ENCODE data around the gene SEL1L3.
"Not testable (repeated sequence)": the region's sequence is repeated elsewhere in the genome, so short reads cannot be mapped to it uniquely, and the experiment has no call there.

SEL1L3 gene

DNA sequence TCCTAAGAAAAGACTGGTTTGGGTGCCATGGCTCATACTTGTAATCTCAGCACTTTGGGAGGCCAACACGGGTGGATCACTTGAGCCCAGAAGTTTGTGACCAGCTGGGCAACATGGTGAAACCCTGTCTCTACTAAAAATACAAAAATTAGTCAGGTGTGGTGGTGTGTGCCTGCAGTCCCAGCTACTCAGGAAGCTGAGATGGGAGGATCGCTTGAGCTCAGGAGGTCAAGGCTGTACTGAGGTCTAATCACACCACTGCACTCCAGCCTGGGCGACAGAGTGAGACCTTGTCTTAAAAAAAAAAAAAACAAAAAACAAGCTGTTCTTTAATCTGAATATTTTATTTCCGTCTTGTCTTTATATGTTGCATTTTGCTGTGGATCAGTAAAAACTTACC lies 3.6 kb upstream of the SEL1L3 start:
- not testable (repeated sequence) for H3K4me3 ChIP-seq (ENCODE audit: low read depth in 1 of 5, low read length in 5 of 5); H3K27me3 ChIP-seq (ENCODE audit: control insufficient read depth in 5 of 5, insufficient read depth in 4 of 5, low read length in 5 of 5); H3K36me3 ChIP-seq (ENCODE audit: control insufficient read depth in 5 of 5, insufficient read depth in 5 of 5, low read length in 5 of 5); H3K9me3 ChIP-seq (ENCODE audit: control insufficient read depth in 5 of 5, low read length in 5 of 5); H3K9ac ChIP-seq (ENCODE audit: low read length in 5 of 5); H3K27ac ChIP-seq (ENCODE audit: low read depth, low read length)
- H3K4me1 ChIP-seq (ENCODE audit: control insufficient read depth in 5 of 5, insufficient read depth in 5 of 5, low read length in 5 of 5) = peaks cover 0 to 16% (median 11%) of the 10 kb centered on the region in 5 donors

- H3K36me3 ChIP-seq (ENCODE audit: control insufficient read depth in 5 of 5, insufficient read depth in 5 of 5, low read length in 5 of 5) = no peaks in the 10 kb centered on the region
- peaks cover 0 to 24% (median 19%) of the 10 kb centered on the region in 5 donors for H3K4me1 ChIP-seq (ENCODE audit: control insufficient read depth in 5 of 5, insufficient read depth in 5 of 5, low read length in 5 of 5)
- no peaks in the 10 kb centered on the region for H3K9me3 ChIP-seq (ENCODE audit: control insufficient read depth in 5 of 5, low read length in 5 of 5)
- H3K27ac ChIP-seq (ENCODE audit: low read depth, low read length) = no peak overlapping the region
- no peak overlapping the region for H3K9ac ChIP-seq (ENCODE audit: low read length in 5 of 5)
- H3K27me3 ChIP-seq (ENCODE audit: control insufficient read depth in 5 of 5, insufficient read depth in 4 of 5, low read length in 5 of 5) = peaks cover 0 to 3% (median 0%) of the 10 kb centered on the region in 5 donors
- H3K4me3 ChIP-seq (ENCODE audit: low read depth in 1 of 5, low read length in 5 of 5) = no peak overlapping the region
Measured at GRCh38 chr4:25865586-25865985, 2.8 kb upstream of the SEL1L3 start.

- peaks cover 2 to 41% (median 30%) of the 10 kb centered on the region in 5 donors for H3K4me1 ChIP-seq (ENCODE audit: control insufficient read depth in 5 of 5, insufficient read depth in 5 of 5, low read length in 5 of 5)
- peak overlapping the region in 1 of 5 donors; percentile 50 for H3K4me3 ChIP-seq (ENCODE audit: low read depth in 1 of 5, low read length in 5 of 5)
- no peaks in the 10 kb centered on the region for H3K36me3 ChIP-seq (ENCODE audit: control insufficient read depth in 5 of 5, insufficient read depth in 5 of 5, low read length in 5 of 5)
- peaks cover 0 to 3% (median 0%) of the 10 kb centered on the region in 5 donors for H3K27me3 ChIP-seq (ENCODE audit: control insufficient read depth in 5 of 5, insufficient read depth in 4 of 5, low read length in 5 of 5)
- no peak overlapping the region for H3K9ac ChIP-seq (ENCODE audit: low read length in 5 of 5)
- H3K27ac ChIP-seq (ENCODE audit: low read depth, low read length) = no peak overlapping the region
- H3K9me3 ChIP-seq (ENCODE audit: control insufficient read depth in 5 of 5, low read length in 5 of 5) = no peaks in the 10 kb centered on the region
Measured at GRCh38 chr4:25863831-25864418, 1.1 kb upstream of the SEL1L3 start.

GRCh38 chr4:25863347-25863784 lies 578 bp upstream of the SEL1L3 start:
- no peaks in the 10 kb centered on the region for H3K9me3 ChIP-seq (ENCODE audit: control insufficient read depth in 5 of 5, low read length in 5 of 5)
- peaks cover 0 to 3% (median 0%) of the 10 kb centered on the region in 5 donors for H3K27me3 ChIP-seq (ENCODE audit: control insufficient read depth in 5 of 5, insufficient read depth in 4 of 5, low read length in 5 of 5)
- H3K9ac ChIP-seq (ENCODE audit: low read length in 5 of 5) = no peak overlapping the region
- no peaks in the 10 kb centered on the region for H3K36me3 ChIP-seq (ENCODE audit: control insufficient read depth in 5 of 5, insufficient read depth in 5 of 5, low read length in 5 of 5)
- H3K27ac ChIP-seq (ENCODE audit: low read depth, low read length) = no peak overlapping the region
- H3K4me1 ChIP-seq (ENCODE audit: control insufficient read depth in 5 of 5, insufficient read depth in 5 of 5, low read length in 5 of 5) = peaks cover 2 to 42% (median 30%) of the 10 kb centered on the region in 5 donors
- H3K4me3 ChIP-seq (ENCODE audit: low read depth in 1 of 5, low read length in 5 of 5) = peak overlapping the region; percentile 38 to 58 (median 45)

DNA sequence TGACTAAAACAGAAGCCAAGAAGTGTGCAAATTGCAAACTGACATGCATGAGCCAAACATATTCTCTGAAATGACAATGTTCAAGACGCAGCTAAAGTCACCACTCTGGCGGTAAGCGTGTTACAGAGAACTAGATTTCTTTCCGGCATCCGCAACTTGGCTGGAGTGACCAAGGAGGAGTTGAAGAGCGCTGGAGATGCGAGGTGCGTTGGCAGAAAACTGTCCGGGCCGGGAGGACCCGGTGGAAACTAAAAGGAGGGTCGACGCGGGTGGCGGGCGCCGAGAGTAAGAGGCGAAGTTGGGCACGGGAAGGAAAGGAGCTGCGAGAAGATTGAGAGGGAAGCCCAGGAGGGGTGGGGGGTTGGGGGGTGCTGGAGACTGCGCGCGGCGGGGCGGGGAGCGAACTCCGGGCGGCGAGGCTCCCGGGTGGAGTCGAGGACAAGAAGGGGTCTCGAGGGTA lies 807 bp downstream of the SEL1L3 start:
- peak overlapping the region; percentile 54 for H3K27ac ChIP-seq (ENCODE audit: low read depth, low read length)
- H3K27me3 ChIP-seq (ENCODE audit: control insufficient read depth in 5 of 5, insufficient read depth in 4 of 5, low read length in 5 of 5) = peaks cover 0 to 6% (median 3%) of the 10 kb centered on the region in 5 donors
- peak overlapping the region; percentile 49 to 69 (median 64) for H3K4me3 ChIP-seq (ENCODE audit: low read depth in 1 of 5, low read length in 5 of 5)
- H3K36me3 ChIP-seq (ENCODE audit: control insufficient read depth in 5 of 5, insufficient read depth in 5 of 5, low read length in 5 of 5) = no peaks in the 10 kb centered on the region
- peak overlapping the region in 3 of 5 donors; percentile 19 to 74 (median 64) for H3K9ac ChIP-seq (ENCODE audit: low read length in 5 of 5)
- H3K4me1 ChIP-seq (ENCODE audit: control insufficient read depth in 5 of 5, insufficient read depth in 5 of 5, low read length in 5 of 5) = peaks cover 2 to 52% (median 27%) of the 10 kb centered on the region in 5 donors
- no peaks in the 10 kb centered on the region for H3K9me3 ChIP-seq (ENCODE audit: control insufficient read depth in 5 of 5, low read length in 5 of 5)

DNA sequence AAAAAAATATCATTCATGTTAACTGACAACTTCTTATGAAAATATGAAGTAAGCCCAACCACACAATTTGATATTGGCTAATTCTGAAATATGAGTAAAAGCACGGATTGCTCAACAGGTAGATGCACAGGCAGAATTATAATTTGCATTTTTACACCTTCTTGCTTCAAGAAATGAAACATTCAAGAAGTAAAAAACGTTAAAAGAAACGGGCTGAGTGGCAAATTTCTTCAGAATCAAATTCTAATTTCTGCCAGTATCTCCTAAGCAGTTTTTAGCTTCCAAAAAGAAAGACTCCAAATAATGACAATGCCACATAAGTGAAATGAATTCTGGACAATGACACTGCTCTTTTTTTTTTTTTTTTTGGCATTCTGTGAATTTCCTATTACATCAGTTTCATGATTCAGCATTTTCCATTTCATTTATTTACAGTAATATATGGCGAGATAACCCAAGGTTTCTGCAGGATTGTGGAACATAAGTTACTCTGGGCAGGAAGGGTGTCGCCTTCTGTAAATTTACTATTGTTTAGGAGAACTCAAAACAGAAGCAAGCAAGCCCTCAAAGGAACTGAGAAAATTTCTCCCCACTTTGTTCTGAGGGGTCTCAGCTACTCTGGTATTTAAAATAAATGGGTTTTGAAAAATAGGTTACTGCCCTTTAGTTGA lies 1.4 kb downstream of the SEL1L3 start:
- Histone ChIP-seq H3K9ac (ENCODE audit: low read length in 5 of 5) (peak overlapping the region in 2 of 5 donors; percentile 19 to 74), H3K27ac (ENCODE audit: low read depth, low read length) (peak overlapping the region; percentile 54)

GRCh38 chr4:25860586-25861279 lies 2.1 kb downstream of the SEL1L3 start:
- H3K27ac ChIP-seq (ENCODE audit: low read depth, low read length) = peak overlapping the region; percentile 28
- no peak overlapping the region for H3K9ac ChIP-seq (ENCODE audit: low read length in 5 of 5)

More for the DNA sequence above, 1.4 kb downstream of the SEL1L3 start:
- H3K9me3 ChIP-seq (ENCODE audit: control insufficient read depth in 5 of 5, low read length in 5 of 5) = no peaks in the 10 kb centered on the region
- no peaks in the 10 kb centered on the region for H3K36me3 ChIP-seq (ENCODE audit: control insufficient read depth in 5 of 5, insufficient read depth in 5 of 5, low read length in 5 of 5)
- peak overlapping the region; percentile 49 to 69 (median 64) for H3K4me3 ChIP-seq (ENCODE audit: low read depth in 1 of 5, low read length in 5 of 5)
- peaks cover 0 to 6% (median 4%) of the 10 kb centered on the region in 5 donors for H3K27me3 ChIP-seq (ENCODE audit: control insufficient read depth in 5 of 5, insufficient read depth in 4 of 5, low read length in 5 of 5)
- H3K4me1 ChIP-seq (ENCODE audit: control insufficient read depth in 5 of 5, insufficient read depth in 5 of 5, low read length in 5 of 5) = peaks cover 2 to 58% (median 27%) of the 10 kb centered on the region in 5 donors

GRCh38 chr4:25859429-25860148 lies 3.2 kb downstream of the SEL1L3 start:
- Histone ChIP-seq H3K9ac (ENCODE audit: low read length in 5 of 5) (no peak overlapping the region), H3K4me3 (ENCODE audit: low read depth in 1 of 5, low read length in 5 of 5) (peak overlapping the region in 1 of 5 donors; percentile 12), H3K4me1 (ENCODE audit: control insufficient read depth in 5 of 5, insufficient read depth in 5 of 5, low read length in 5 of 5) (peaks cover 2 to 72% (median 27%) of the 10 kb centered on the region in 5 donors), H3K27me3 (ENCODE audit: control insufficient read depth in 5 of 5, insufficient read depth in 4 of 5, low read length in 5 of 5) (peaks cover 0 to 6% (median 4%) of the 10 kb centered on the region in 5 donors), H3K9me3 (ENCODE audit: control insufficient read depth in 5 of 5, low read length in 5 of 5) (no peaks in the 10 kb centered on the region), H3K27ac (ENCODE audit: low read depth, low read length) (peak overlapping the region; percentile 69), H3K36me3 (ENCODE audit: control insufficient read depth in 5 of 5, insufficient read depth in 5 of 5, low read length in 5 of 5) (no peaks in the 10 kb centered on the region)

More at GRCh38 chr4:25860586-25861279, 2.1 kb downstream of the SEL1L3 start:
- Histone ChIP-seq H3K9me3 (ENCODE audit: control insufficient read depth in 5 of 5, low read length in 5 of 5) (no peaks in the 10 kb centered on the region), H3K4me1 (ENCODE audit: control insufficient read depth in 5 of 5, insufficient read depth in 5 of 5, low read length in 5 of 5) (peaks cover 2 to 64% (median 27%) of the 10 kb centered on the region in 5 donors), H3K36me3 (ENCODE audit: control insufficient read depth in 5 of 5, insufficient read depth in 5 of 5, low read length in 5 of 5) (no peaks in the 10 kb centered on the region), H3K27me3 (ENCODE audit: control insufficient read depth in 5 of 5, insufficient read depth in 4 of 5, low read length in 5 of 5) (peaks cover 0 to 6% (median 4%) of the 10 kb centered on the region in 5 donors), H3K4me3 (ENCODE audit: low read depth in 1 of 5, low read length in 5 of 5) (no peak overlapping the region)

GRCh38 chr4:25857851-25858400 lies 4.9 kb downstream of the SEL1L3 start:
- Histone ChIP-seq H3K27me3 (ENCODE audit: control insufficient read depth in 5 of 5, insufficient read depth in 4 of 5, low read length in 5 of 5) (peaks cover 0 to 6% (median 4%) of the 10 kb centered on the region in 5 donors), H3K9me3 (ENCODE audit: control insufficient read depth in 5 of 5, low read length in 5 of 5) (no peaks in the 10 kb centered on the region), H3K4me1 (ENCODE audit: control insufficient read depth in 5 of 5, insufficient read depth in 5 of 5, low read length in 5 of 5) (peaks cover 2 to 66% (median 27%) of the 10 kb centered on the region in 5 donors), H3K36me3 (ENCODE audit: control insufficient read depth in 5 of 5, insufficient read depth in 5 of 5, low read length in 5 of 5) (no peaks in the 10 kb centered on the region), H3K9ac (ENCODE audit: low read length in 5 of 5) (no peak overlapping the region), H3K27ac (ENCODE audit: low read depth, low read length) (no peak overlapping the region), H3K4me3 (ENCODE audit: low read depth in 1 of 5, low read length in 5 of 5) (no peak overlapping the region)
